K562 (cell line): ENCODE results near the gene DIPK1A. TPM values are rescaled to one million over a fixed set of nuclear protein-coding genes. Genes with fewer than 3 reads are reported as not detected.
A peak's percentile ranks its signal among the peaks of the same experiment; 100 is the strongest.

ENCODE experiments used
- BRD4 ChIP-seq: fragments of 200-600 bp; sonication (generic); IDR thresholded peaks from 2 replicates; pipeline ENCODE4 v1.6.1; 2017; ENCODE audit warnings: inconsistent platforms
- ESRRA ChIP-seq: fragments of 450-650 bp; IDR thresholded peaks from 2 replicates; pipeline ENCODE4 v1.6.1; 2014; ENCODE audit warnings: low read depth, mild to moderate bottlenecking, moderate library complexity, borderline replicate concordance
- HNRNPL ChIP-seq: fragments of 200-400 bp; formaldehyde crosslinking; IDR thresholded peaks from 2 replicates; pipeline ENCODE4 v1.6.1; 2017; ENCODE audit warnings: low read depth, mild to moderate bottlenecking, low read length
- KAT2B ChIP-seq: IDR thresholded peaks from one replicate; pipeline ENCODE4 v1.6.1; 2012; ENCODE audit warnings: low read depth, mild to moderate bottlenecking, control low read depth, inconsistent platforms, low read length, moderate library complexity
- KLF1 ChIP-seq: fragments of 450-650 bp; IDR thresholded peaks from 2 replicates; pipeline ENCODE4 v1.6.1; 2016; ENCODE audit warnings: missing genetic modification characterization, missing compliant biosample characterization
- RBM34 ChIP-seq: fragments of 200-400 bp; formaldehyde crosslinking; IDR thresholded peaks from 2 replicates; pipeline ENCODE4 v1.6.1; 2018; ENCODE audit warnings: low read length, borderline replicate concordance; ENCODE audit not compliant: insufficient read depth
- SMARCB1 ChIP-seq: IDR thresholded peaks from 2 replicates; pipeline ENCODE4 v1.6.1; 2011; ENCODE audit warnings: improper control_type of control experiment, low read depth; ENCODE audit not compliant: insufficient read length
- SRSF3 ChIP-seq: fragments of 200-400 bp; formaldehyde crosslinking; IDR thresholded peaks from 2 replicates; pipeline ENCODE4 v1.6.1; 2016; ENCODE audit warnings: mild to moderate bottlenecking, low read length, moderate library complexity; ENCODE audit not compliant: insufficient read depth
- XRCC3 ChIP-seq: fragments of 450-650 bp; IDR thresholded peaks from 2 replicates; pipeline ENCODE4 v1.6.1; 2017; ENCODE audit warnings: mild to moderate bottlenecking, moderate library complexity
- polyA plus RNA-seq, 8 experiments: library from polyadenylated mRNA; depleted of rRNA in 4 of 8; stranded (reverse) in 5 of 8; unstranded in 3 of 8; fragments of >200 nt; fragmentation: Nextera tagmentation in 2 of 8; fragmentation: Illumina TruSeq in 1 of 8; extraction: Ambion mirVana in 2 of 8; extraction: Trizol in 1 of 8; gene quantifications; 2 replicates each; pipeline versions ENCODE4 v1.2.1 to v1.2.3, GENCODE V29; 2011 to 2014; ENCODE audit warnings: inconsistent platforms in 1 of 8, missing spikeins in 1 of 8
- total RNA-seq, 7 experiments: library from RNA; depleted of rRNA in 6 of 7; stranded (reverse); fragments of >200 nt in 6 of 7; fragmentation: Illumina TruSeq in 2 of 7; extraction: Trizol in 2 of 7; gene quantifications; 2 replicates each; pipeline versions ENCODE4 v1.2.1 to v1.2.3, GENCODE V29; 2011 to 2021; ENCODE audit warnings: low replicate concordance in 1 of 7
- TF ChIP-seq, protein P1 (sequence below): fragments of 450-650 bp; conservative IDR thresholded peaks from 2 replicates; pipeline ENCODE4 v1.6.1; 2016; ENCODE audit warnings: missing genetic modification characterization, low read depth, mild to moderate bottlenecking, control low read depth, missing compliant biosample characterization
- TF ChIP-seq, protein P2 (sequence below): sonication (generic); formaldehyde crosslinking; IDR thresholded peaks from 2 replicates; pipeline ENCODE4 v1.8.1; 2023; ENCODE audit warnings: mild to moderate bottlenecking, missing genetic modification reagents, moderate library complexity

The DIPK1A gene
- total and polyA plus RNA-seq, 9 of the 15 experiments (the other 6 are each of a cell fraction or from before 2014, with no cell fraction given) = 0.54 to 2.5 (median 1.3) TPM

DNA sequence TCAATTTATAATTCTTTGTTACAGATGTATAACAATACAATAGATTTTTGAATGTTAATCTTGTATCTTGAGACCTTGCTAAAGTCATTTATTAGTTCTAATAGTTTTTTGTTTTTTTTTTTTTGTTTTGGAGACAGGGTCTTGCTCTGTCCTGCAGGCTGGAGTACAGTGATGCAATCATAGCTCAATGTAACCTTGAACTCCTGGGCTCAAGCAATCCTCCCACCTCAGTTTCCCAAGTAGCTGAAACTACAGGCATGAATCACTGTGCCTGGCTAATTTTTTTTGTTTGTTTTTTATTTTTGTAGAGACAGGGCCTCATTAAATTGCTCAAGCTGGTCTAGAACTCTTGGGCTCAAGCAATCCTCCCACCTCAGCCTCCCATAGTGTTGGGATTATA lies 26.2 kb upstream of the DIPK1A start (continued):
- TF ChIP-seq, protein P1, sequence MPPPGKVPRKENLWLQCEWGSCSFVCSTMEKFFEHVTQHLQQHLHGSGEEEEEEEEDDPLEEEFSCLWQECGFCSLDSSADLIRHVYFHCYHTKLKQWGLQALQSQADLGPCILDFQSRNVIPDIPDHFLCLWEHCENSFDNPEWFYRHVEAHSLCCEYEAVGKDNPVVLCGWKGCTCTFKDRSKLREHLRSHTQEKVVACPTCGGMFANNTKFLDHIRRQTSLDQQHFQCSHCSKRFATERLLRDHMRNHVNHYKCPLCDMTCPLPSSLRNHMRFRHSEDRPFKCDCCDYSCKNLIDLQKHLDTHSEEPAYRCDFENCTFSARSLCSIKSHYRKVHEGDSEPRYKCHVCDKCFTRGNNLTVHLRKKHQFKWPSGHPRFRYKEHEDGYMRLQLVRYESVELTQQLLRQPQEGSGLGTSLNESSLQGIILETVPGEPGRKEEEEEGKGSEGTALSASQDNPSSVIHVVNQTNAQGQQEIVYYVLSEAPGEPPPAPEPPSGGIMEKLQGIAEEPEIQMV (tag) = no peak
- TF ChIP-seq SMARCB1 (no peak), SRSF3 (no peak), RBM34 (no peak), BRD4 (no peak), ESRRA (peak; percentile 33; the same call in 1 of the 2 replicates), KAT2B (no peak), XRCC3 (no peak), KLF1 (tag) (no peak), HNRNPL (no peak)
- TF ChIP-seq, protein P2, sequence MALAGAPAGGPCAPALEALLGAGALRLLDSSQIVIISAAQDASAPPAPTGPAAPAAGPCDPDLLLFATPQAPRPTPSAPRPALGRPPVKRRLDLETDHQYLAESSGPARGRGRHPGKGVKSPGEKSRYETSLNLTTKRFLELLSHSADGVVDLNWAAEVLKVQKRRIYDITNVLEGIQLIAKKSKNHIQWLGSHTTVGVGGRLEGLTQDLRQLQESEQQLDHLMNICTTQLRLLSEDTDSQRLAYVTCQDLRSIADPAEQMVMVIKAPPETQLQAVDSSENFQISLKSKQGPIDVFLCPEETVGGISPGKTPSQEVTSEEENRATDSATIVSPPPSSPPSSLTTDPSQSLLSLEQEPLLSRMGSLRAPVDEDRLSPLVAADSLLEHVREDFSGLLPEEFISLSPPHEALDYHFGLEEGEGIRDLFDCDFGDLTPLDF (CRISPR knock-in tag) = no peak
- TF ChIP-seq, all 486 proteins: peak for 7
